HCT116 (cell line): Measurements from ENCODE around the gene PACRG. TPM values are rescaled to one million over a fixed set of nuclear protein-coding genes. Genes with fewer than 3 reads are reported as not detected.

Experiments
- ATAC-seq: fragments of 200-7000 bp; cut with Tn5 transposase; 2 replicates; pipeline ENCODE4 v1.9.1; 2020; ENCODE audit warnings: mild to moderate bottlenecking, moderate library complexity
- BruUV-seq: library from RNA; stranded (reverse); fragments of 400-500 nt; replicated peaks from 2 replicates; lab custom pipeline; 2021; lab: Mats Ljungman, UMichigan
- CTCF ChIA-PET: fragments of 300-600 bp; sonication (Branson Sonifier 250); formaldehyde crosslinking; loops from one replicate; lab custom pipeline; 2021; ENCODE audit warnings: antibody characterized with exemption; lab: Charles Lee
- POLR2A ChIA-PET: fragments of 300-600, 350-600 bp; sonication (Branson Sonifier 250); formaldehyde crosslinking; loops from one replicate; lab custom pipeline; 2021; ENCODE audit warnings: antibody characterized with exemption; lab: Charles Lee
- RAD21 ChIA-PET, 2 experiments: fragments of 300-600 bp; sonication (Branson Sonifier 250); formaldehyde crosslinking; loops; one replicate each; lab custom pipeline; 2023; ENCODE audit warnings: low total read pairs in 2 of 2; ENCODE audit not compliant: uncharacterized antibody in 2 of 2, unreplicated experiment in 2 of 2, low non-redundant PET in 1 of 2; lab: Charles Lee
- DNase-seq: peaks from one replicate; pipeline ENCODE4 v3.0.0-alpha.2; 2010; ENCODE audit warnings: low read depth, low spot score
- H2AFZ ChIP-seq: fragments of 200-600 bp; shearing (Covaris generic), sonication (generic); 2 replicates; pipeline ENCODE4 v1.6.1; 2017; ENCODE audit warnings: low read depth, mixed run types, mixed read lengths, antibody characterized with exemption, low read length; ENCODE audit not compliant: poor library complexity, severe bottlenecking
- H3K27ac ChIP-seq: 2 replicates; pipeline ENCODE4 v1.5.1; 2012; ENCODE audit warnings: low read depth, low read length
- H3K27me3 ChIP-seq: fragments of 200-600 bp; sonication (generic); 2 replicates; pipeline ENCODE4 v1.6.1; 2016; ENCODE audit warnings: mixed run types, low read length, mixed read lengths; ENCODE audit not compliant: insufficient read depth
- H3K36me3 ChIP-seq, 2 experiments: fragments of 200-500 bp in 1 of 2; fragments of 200-600 bp in 1 of 2; sonication (Bioruptor generic) in 1 of 2; sonication (generic) in 1 of 2; 2 replicates each; pipeline versions ENCODE4 v1.5.1 to v1.6.1; 2014 to 2016; ENCODE audit warnings: low read length in 2 of 2, inconsistent platforms in 1 of 2, mixed read lengths in 1 of 2, mixed run types in 1 of 2; ENCODE audit not compliant: insufficient read depth in 2 of 2, control insufficient read depth in 1 of 2
- H3K4me1 ChIP-seq, 2 experiments: fragments of 200-600 bp in 1 of 2; sonication (generic) in 1 of 2; 2 replicates each; pipeline versions ENCODE4 v1.5.1 to v1.6.1; 2012 to 2017; ENCODE audit warnings: low read length in 2 of 2, inconsistent platforms in 1 of 2, mild to moderate bottlenecking in 1 of 2, mixed read lengths in 1 of 2, mixed run types in 1 of 2, moderate library complexity in 1 of 2; ENCODE audit not compliant: insufficient read depth in 2 of 2, control insufficient read depth in 1 of 2
- H3K4me2 ChIP-seq: fragments of 200-600 bp; sonication (generic); 2 replicates; pipeline ENCODE4 v1.6.1; 2017; ENCODE audit warnings: mixed run types, low read length, mixed read lengths
- H3K4me3 ChIP-seq, 2 experiments: fragments of 200-600 bp in 1 of 2; sonication (generic) in 1 of 2; replicated peaks in 1 of 2; 2 replicates each; pipeline ENCODE4 v1.5.1; 2011 to 2016; ENCODE audit warnings: low read length in 2 of 2, control low read depth in 1 of 2, low read depth in 1 of 2, mild to moderate bottlenecking in 1 of 2, mixed read lengths in 1 of 2, mixed run types in 1 of 2
- H3K79me2 ChIP-seq: fragments of 200-600 bp; sonication (generic); 2 replicates; pipeline ENCODE4 v1.6.1; 2017; ENCODE audit warnings: mild to moderate bottlenecking, mixed run types, low read length, moderate library complexity, mixed read lengths; ENCODE audit not compliant: insufficient read depth
- H3K9ac ChIP-seq: fragments of 200-600 bp; sonication (generic); 2 replicates; pipeline ENCODE4 v1.6.1; 2016; ENCODE audit warnings: low read length, mixed read lengths
- H3K9me2 ChIP-seq: fragments of 200-600 bp; sonication (generic), shearing (Covaris generic); 2 replicates; pipeline ENCODE4 v1.6.1; 2017; ENCODE audit warnings: mixed run types, mild to moderate bottlenecking, moderate library complexity; ENCODE audit not compliant: insufficient read depth
- H3K9me3 ChIP-seq, 2 experiments: fragments of 200-500 bp in 1 of 2; fragments of 200-600 bp in 1 of 2; sonication (Bioruptor generic) in 1 of 2; sonication (generic) in 1 of 2; 2 replicates each; pipeline ENCODE4 v1.6.1; 2014 to 2017; ENCODE audit warnings: low read length in 2 of 2, mixed read lengths in 2 of 2, inconsistent platforms in 1 of 2, low read depth in 1 of 2, mild to moderate bottlenecking in 1 of 2, mixed run types in 1 of 2, moderate library complexity in 1 of 2; ENCODE audit not compliant: control insufficient read depth in 1 of 2, insufficient read depth in 1 of 2
- H4K20me1 ChIP-seq: fragments of 200-600 bp; sonication (generic), shearing (Covaris generic); 2 replicates; pipeline ENCODE4 v1.6.1; 2017; ENCODE audit warnings: mixed run types, mild to moderate bottlenecking, moderate library complexity; ENCODE audit not compliant: insufficient read depth
- ATF3 ChIP-seq: IDR thresholded peaks from 2 replicates; pipeline ENCODE4 v1.6.1; 2012
- CBX3 ChIP-seq: IDR thresholded peaks from 2 replicates; pipeline ENCODE4 v1.6.1; 2012; ENCODE audit warnings: low read depth
- CEBPB ChIP-seq: IDR thresholded peaks from 2 replicates; pipeline ENCODE4 v1.6.1; 2012; ENCODE audit warnings: low read depth
- CTCF ChIP-seq, 3 experiments: fragments of 200-600 bp in 1 of 3; sonication (generic) in 1 of 3; IDR thresholded peaks in 2 of 3; conservative IDR thresholded peaks in 1 of 3; 2 replicates each; pipeline ENCODE4 v1.5.1; 2012 to 2017; ENCODE audit warnings: low read depth in 2 of 3, low read length in 2 of 3, antibody characterized with exemption in 1 of 3, borderline replicate concordance in 1 of 3, control low read depth in 1 of 3, mild to moderate bottlenecking in 1 of 3, mixed read lengths in 1 of 3, mixed run types in 1 of 3, moderate library complexity in 1 of 3; ENCODE audit not compliant: insufficient read depth in 1 of 3
- EGR1 ChIP-seq: IDR thresholded peaks from 2 replicates; pipeline ENCODE4 v1.6.1; 2012; ENCODE audit warnings: low read depth
- JUND ChIP-seq: IDR thresholded peaks from 2 replicates; pipeline ENCODE4 v1.6.1; 2012
- POLR2AphosphoS5 ChIP-seq: IDR thresholded peaks from 2 replicates; pipeline ENCODE4 v1.6.1; 2011; ENCODE audit warnings: mild to moderate bottlenecking, low read depth, low read length, moderate library complexity
- REST ChIP-seq: IDR thresholded peaks from 2 replicates; pipeline ENCODE4 v1.6.1; 2012; ENCODE audit warnings: low read depth
- TCF7L2 ChIP-seq: IDR thresholded peaks from 2 replicates; pipeline ENCODE4 v1.7.0; 2011; ENCODE audit warnings: borderline replicate concordance, inconsistent platforms; ENCODE audit not compliant: insufficient read depth, insufficient read length; ENCODE audit errors: extremely low read depth
- YY1 ChIP-seq: IDR thresholded peaks from 2 replicates; pipeline ENCODE4 v1.6.1; 2011; ENCODE audit warnings: low read length, low read depth, moderate library complexity, mild to moderate bottlenecking; ENCODE audit not compliant: insufficient replicate concordance; ENCODE audit errors: extremely low read depth
- intact Hi-C: fragments of 100-400 bp; cut with micrococcal nuclease; formaldehyde crosslinking; loops from 2 replicates; pipeline ENCODE4 v1.10.0; 2022
- total RNA-seq: library from RNA; stranded (reverse); gene quantifications from one replicate; pipeline ENCODE4 v1.2.1, GENCODE V29; 2021; ENCODE audit not compliant: unreplicated experiment

PACRG gene
- total RNA-seq, 1 experiment from 2014 or later = 0.71 TPM

GRCh38 chr6:163176097-163176496, 448.3 kb downstream of the PACRG start:
- BruUV-seq = no TSS peak
- H3K4me3 ChIP-seq = no peak overlapping the region
- H3K27me3 ChIP-seq = no peaks in the 10 kb centered on the region
- ChIA-PET CTCF (no interaction called here), RAD21 (no interaction called here), POLR2A (no interaction called here)
- TF ChIP-seq REST = no peak
- TF ChIP-seq ATF3 = no peak
- TF ChIP-seq CTCF (IDR thresholded peaks at IDR 0.05 in 2 of 3, conservative IDR thresholded peaks at IDR 0.05 in 1 of 3; ENCODE audit: borderline replicate concordance in 1 of 3, insufficient read depth in 1 of 3, low read depth in 2 of 3, low read length in 2 of 3) = no peak
- no peak for TF ChIP-seq CEBPB
- TF ChIP-seq CBX3 = no peak
- no peak for TF ChIP-seq POLR2AphosphoS5
- TF ChIP-seq YY1 = no peak
- TF ChIP-seq JUND = no peak
- TF ChIP-seq EGR1 = no peak
- TF ChIP-seq TCF7L2 = no peak
- H3K9me3 ChIP-seq = no peaks in the 10 kb centered on the region; a peak in 1 of 4 replicates
- no peaks in the 10 kb centered on the region for H3K36me3 ChIP-seq
- H3K27ac ChIP-seq = no peak overlapping the region
- H3K9me2 ChIP-seq = no peaks in the 10 kb centered on the region
- H3K4me1 ChIP-seq = peaks cover 0 to 3% of the 10 kb centered on the region in 2 experiments; a peak in 1 of 4 replicates
- no peak overlapping the region for H3K4me2 ChIP-seq
- no peak for ATAC-seq
- DNase-seq = no peak
- H2AFZ ChIP-seq = no peak overlapping the region
- no peak overlapping the region for H3K9ac ChIP-seq
- H3K79me2 ChIP-seq = no peaks in the 10 kb centered on the region
- intact Hi-C loops = no loop called here
- H4K20me1 ChIP-seq = no peaks in the 10 kb centered on the region
